GM12872 (cell line): ENCODE results near the gene DYDC1.

Experiments used
- TF ChIP-seq, protein P1 (sequence below): IDR thresholded peaks from 3 replicates; pipeline ENCODE4 v1.5.1; 2011; ENCODE audit warnings: low read depth, mild to moderate bottlenecking, low read length, moderate library complexity; ENCODE audit not compliant: insufficient read depth

Gene DYDC1

GRCh38 chr10:80392250-80392649 lies 35.7 kb upstream of the DYDC1 start:
- TF ChIP-seq, protein P1, sequence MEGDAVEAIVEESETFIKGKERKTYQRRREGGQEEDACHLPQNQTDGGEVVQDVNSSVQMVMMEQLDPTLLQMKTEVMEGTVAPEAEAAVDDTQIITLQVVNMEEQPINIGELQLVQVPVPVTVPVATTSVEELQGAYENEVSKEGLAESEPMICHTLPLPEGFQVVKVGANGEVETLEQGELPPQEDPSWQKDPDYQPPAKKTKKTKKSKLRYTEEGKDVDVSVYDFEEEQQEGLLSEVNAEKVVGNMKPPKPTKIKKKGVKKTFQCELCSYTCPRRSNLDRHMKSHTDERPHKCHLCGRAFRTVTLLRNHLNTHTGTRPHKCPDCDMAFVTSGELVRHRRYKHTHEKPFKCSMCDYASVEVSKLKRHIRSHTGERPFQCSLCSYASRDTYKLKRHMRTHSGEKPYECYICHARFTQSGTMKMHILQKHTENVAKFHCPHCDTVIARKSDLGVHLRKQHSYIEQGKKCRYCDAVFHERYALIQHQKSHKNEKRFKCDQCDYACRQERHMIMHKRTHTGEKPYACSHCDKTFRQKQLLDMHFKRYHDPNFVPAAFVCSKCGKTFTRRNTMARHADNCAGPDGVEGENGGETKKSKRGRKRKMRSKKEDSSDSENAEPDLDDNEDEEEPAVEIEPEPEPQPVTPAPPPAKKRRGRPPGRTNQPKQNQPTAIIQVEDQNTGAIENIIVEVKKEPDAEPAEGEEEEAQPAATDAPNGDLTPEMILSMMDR = no peak

- TF ChIP-seq, protein P1 = no peak
Measured at GRCh38 chr10:80390740-80391139, 34.2 kb upstream of the DYDC1 start.

DNA sequence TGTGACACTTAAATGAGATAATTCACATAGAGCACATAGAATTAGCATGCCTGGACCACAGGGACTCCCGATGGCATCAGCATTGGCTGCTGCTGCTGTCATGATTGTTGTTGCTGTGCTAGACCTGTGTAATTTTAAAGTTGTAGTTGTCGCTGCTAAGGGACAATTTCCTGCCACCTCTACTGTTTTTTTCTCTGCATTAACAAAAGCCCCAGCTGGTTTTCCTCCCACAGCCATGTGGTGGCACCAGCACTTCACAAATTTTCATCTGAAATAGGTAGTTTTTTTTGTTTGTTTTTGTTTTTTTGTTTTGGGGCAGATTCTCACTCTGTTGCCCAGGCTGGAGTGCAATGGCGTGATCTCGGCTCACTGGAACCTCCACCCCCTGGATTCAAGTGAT lies 26.4 kb upstream of the DYDC1 start:
- TF ChIP-seq, protein P1 = peak; percentile 59

GRCh38 chr10:80380185-80380584 lies 23.6 kb upstream of the DYDC1 start:
- TF ChIP-seq, protein P1 = no peak

DNA sequence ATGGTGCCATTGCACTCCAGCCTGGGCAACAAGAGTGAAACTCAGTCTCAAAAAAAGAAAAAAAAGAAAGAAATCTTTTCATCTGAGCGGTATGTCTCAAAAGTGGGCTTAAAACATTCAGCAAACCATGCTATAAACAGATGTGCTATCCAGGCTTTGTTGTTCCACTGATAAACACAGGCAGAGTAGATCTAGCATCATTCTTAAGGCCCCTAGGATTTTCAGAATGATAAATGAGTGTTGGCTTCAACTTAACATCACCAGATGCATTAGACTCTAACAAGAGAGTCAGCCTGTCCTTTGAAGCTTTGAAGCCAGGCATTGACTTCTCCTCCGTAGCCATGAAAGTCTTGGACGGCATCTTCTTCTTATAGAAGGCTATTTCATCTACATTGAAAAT lies 23.1 kb upstream of the DYDC1 start:
- TF ChIP-seq, protein P1 = no peak

DNA sequence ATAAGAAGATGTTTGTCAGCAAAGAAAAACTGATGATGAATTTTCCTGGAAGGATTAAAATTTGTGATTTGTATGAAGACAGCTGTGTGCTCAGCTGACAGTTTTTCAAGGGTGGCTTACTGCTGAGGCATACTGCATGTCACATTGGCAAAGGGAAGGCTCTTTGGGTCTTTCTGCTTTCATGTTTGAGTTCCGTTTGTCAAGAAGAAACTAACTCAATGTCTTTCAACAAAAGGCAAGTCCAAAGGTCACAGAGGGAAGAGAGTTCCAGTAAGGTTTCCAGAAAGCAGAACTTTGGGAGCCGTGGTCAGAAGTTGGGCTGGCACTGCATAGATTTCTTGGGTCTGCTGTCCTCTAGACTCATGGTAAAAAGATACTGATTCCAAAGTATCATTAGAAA lies 16.9 kb upstream of the DYDC1 start:
- TF ChIP-seq, protein P1 = no peak

DNA sequence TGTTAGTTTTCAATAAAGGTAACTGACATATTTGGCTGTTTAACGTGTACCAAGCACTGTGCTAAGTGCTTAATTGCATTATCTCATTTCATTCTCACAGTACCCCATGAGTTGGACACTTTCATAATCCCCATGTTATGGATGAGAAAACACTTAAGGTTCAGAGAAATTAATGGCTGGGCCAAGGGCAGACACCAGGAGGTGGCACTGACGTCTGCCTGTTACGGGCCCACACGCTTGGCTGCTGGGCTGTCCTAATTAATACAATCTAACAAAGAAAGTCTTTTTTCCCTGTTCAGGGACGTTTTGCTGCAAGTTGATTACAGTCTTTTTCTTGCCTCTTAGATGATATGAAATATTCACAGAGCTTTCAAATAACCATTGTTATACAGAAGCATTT lies 16.1 kb upstream of the DYDC1 start:
- TF ChIP-seq, protein P1 = no peak

DNA sequence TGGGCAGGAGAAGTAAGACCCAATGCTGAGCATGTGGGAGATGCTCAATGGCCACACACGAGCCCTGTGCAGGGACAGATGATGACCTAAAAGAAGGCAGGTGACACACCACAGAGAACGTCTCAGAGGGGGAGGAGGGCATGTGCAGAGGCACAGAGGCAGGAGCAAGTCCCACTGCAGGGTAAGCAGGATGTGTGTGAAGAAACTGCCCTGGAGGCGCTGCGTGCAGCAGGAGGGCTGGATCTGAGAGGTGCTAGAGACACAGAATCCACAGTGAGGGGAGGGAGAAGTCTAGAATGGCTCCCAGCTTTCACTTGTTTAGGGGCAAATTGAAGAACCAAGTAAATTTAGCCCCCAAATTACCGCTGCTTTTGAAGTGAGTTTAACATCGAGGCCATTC lies 14.9 kb upstream of the DYDC1 start:
- TF ChIP-seq, protein P1 = no peak
